Body of pancreas (tissue), 4 donors: Measurements from ENCODE around the gene TNFAIP8.

Experiments used
- POLR2A ChIP-seq, 3 donors: fragments of 450-650 bp; IDR thresholded peaks; one replicate each; pipeline ENCODE4 v1.6.1; 2016; ENCODE audit warnings: antibody characterized with exemption in 3 of 3, mild to moderate bottlenecking in 2 of 3
- TF ChIP-seq, protein P1 (sequence below), 7 experiments: fragments of 450-650 bp in 4 of 7; fragments of 200-600 bp in 3 of 7; sonication (generic) in 3 of 7; IDR thresholded peaks; one replicate each; pipeline ENCODE4 v1.5.1; 2016 to 2019; ENCODE audit warnings: antibody characterized with exemption in 7 of 7

DNA sequence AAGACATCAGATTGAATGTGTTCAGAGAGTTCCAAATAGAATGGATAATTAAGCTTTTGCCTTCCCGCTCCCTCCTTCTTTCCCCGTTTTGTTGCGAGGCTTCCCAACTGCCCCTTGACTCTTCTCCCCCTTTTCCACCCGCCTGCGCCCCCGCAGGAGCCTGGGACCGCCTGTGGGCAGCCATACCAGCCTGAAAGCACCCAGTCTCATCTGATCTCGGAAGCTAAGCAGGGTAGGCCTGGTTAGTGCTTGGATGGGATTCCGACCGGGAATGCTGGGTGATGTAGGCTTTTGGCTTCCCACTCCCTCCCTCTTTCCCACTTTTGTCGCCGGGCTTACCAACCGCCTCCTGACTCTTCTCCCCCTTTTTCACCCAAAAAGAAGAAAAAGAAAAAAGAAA, 89.7 kb downstream of the TNFAIP8 start:
- TF ChIP-seq POLR2A (IDR thresholded peaks at IDR 0.05) = no peak
- TF ChIP-seq, protein P1, sequence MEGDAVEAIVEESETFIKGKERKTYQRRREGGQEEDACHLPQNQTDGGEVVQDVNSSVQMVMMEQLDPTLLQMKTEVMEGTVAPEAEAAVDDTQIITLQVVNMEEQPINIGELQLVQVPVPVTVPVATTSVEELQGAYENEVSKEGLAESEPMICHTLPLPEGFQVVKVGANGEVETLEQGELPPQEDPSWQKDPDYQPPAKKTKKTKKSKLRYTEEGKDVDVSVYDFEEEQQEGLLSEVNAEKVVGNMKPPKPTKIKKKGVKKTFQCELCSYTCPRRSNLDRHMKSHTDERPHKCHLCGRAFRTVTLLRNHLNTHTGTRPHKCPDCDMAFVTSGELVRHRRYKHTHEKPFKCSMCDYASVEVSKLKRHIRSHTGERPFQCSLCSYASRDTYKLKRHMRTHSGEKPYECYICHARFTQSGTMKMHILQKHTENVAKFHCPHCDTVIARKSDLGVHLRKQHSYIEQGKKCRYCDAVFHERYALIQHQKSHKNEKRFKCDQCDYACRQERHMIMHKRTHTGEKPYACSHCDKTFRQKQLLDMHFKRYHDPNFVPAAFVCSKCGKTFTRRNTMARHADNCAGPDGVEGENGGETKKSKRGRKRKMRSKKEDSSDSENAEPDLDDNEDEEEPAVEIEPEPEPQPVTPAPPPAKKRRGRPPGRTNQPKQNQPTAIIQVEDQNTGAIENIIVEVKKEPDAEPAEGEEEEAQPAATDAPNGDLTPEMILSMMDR (IDR thresholded peaks at IDR 0.05) = no peak
